Testis (tissue), 2 donors: ENCODE data around the gene WWC2.

Source experiments
- POLR2A ChIP-seq: fragments of 450-650 bp; IDR thresholded peaks from one replicate; pipeline ENCODE4 v1.6.1; 2017; ENCODE audit warnings: antibody characterized with exemption, mild to moderate bottlenecking, moderate library complexity
- TF ChIP-seq, protein P1 (sequence below), 3 experiments: fragments of 450-650 bp in 2 of 3; fragments of 200-600 bp in 1 of 3; sonication (generic) in 1 of 3; IDR thresholded peaks; one replicate each; pipeline ENCODE4 v1.5.1; 2016 to 2019; ENCODE audit warnings: antibody characterized with exemption in 3 of 3, mild to moderate bottlenecking in 2 of 3, moderate library complexity in 1 of 3

GRCh38 chr4:183354219-183354618, 255.2 kb downstream of the WWC2 start:
- TF ChIP-seq POLR2A, result no peak
- TF ChIP-seq, protein P1, sequence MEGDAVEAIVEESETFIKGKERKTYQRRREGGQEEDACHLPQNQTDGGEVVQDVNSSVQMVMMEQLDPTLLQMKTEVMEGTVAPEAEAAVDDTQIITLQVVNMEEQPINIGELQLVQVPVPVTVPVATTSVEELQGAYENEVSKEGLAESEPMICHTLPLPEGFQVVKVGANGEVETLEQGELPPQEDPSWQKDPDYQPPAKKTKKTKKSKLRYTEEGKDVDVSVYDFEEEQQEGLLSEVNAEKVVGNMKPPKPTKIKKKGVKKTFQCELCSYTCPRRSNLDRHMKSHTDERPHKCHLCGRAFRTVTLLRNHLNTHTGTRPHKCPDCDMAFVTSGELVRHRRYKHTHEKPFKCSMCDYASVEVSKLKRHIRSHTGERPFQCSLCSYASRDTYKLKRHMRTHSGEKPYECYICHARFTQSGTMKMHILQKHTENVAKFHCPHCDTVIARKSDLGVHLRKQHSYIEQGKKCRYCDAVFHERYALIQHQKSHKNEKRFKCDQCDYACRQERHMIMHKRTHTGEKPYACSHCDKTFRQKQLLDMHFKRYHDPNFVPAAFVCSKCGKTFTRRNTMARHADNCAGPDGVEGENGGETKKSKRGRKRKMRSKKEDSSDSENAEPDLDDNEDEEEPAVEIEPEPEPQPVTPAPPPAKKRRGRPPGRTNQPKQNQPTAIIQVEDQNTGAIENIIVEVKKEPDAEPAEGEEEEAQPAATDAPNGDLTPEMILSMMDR (IDR thresholded peaks at IDR 0.05), result no peak
